Mucosa of descending colon (tissue), 3 donors: ENCODE measurements around the gene UNC79. TPM values are rescaled to one million over a fixed set of nuclear protein-coding genes. Genes with fewer than 3 reads are reported as not detected.

Experiments
- ATAC-seq: fragments of 200-7000 bp; cut with Tn5 transposase; one replicate; pipeline ENCODE4 v1.9.1; 2020; ENCODE audit warnings: mild to moderate bottlenecking, moderate library complexity
- DNase-seq, 3 donors: peaks; one replicate each; pipeline ENCODE4 v3.0.0-alpha.2; 2020
- H3K36me3 ChIP-seq: fragments of 200-600 bp; one replicate; pipeline ENCODE4 v1.8.0; 2021; ENCODE audit warnings: low read depth, mild to moderate bottlenecking
- H3K4me1 ChIP-seq: fragments of 200-600 bp; one replicate; pipeline ENCODE4 v1.8.0; 2021; ENCODE audit warnings: low read depth, mild to moderate bottlenecking
- H3K4me3 ChIP-seq: fragments of 200-600 bp; one replicate; pipeline ENCODE4 v1.8.0; 2021; ENCODE audit warnings: mild to moderate bottlenecking
- H3K9me3 ChIP-seq: fragments of 200-600 bp; one replicate; pipeline ENCODE4 v1.8.0; 2021; ENCODE audit warnings: mild to moderate bottlenecking
- intact Hi-C, 2 donors: fragments of 100-400 bp; cut with DNase I in 1 of 2; cut with micrococcal nuclease in 1 of 2; formaldehyde crosslinking; loops; one replicate each; pipeline versions ENCODE4 v1.11.0 to v1.11.1; 2022; cut with DNase I, micrococcal nuclease
- total RNA-seq, 3 donors: library from RNA; stranded (reverse); fragmentation: NEBNext Ultra II Directional in 2 of 3; extraction: Animal tissue kit (Norgen Biotek cat#: 25700) in 2 of 3; gene quantifications; one replicate each; pipeline versions ENCODE4 v1.2.1 to v1.2.4, GENCODE V29; 2021 to 2023
- TF ChIP-seq, protein P1 (sequence below): fragments of 200-600 bp; IDR thresholded peaks from one replicate; pipeline ENCODE4 v1.8.0; 2022; ENCODE audit warnings: antibody characterized with exemption, mild to moderate bottlenecking
- donor health status: DM: no; HTN: no; CAD: no; lungs with moderate emphysema.
- donor health status: DM: no; HTN: no; CAD: no.
- donor health status: DM: no; HTN: yes; CAD: no.

Gene UNC79
- total RNA-seq, 3 donors from 2014 or later: 0.09 to 0.89 (median 0.12) TPM

DNA sequence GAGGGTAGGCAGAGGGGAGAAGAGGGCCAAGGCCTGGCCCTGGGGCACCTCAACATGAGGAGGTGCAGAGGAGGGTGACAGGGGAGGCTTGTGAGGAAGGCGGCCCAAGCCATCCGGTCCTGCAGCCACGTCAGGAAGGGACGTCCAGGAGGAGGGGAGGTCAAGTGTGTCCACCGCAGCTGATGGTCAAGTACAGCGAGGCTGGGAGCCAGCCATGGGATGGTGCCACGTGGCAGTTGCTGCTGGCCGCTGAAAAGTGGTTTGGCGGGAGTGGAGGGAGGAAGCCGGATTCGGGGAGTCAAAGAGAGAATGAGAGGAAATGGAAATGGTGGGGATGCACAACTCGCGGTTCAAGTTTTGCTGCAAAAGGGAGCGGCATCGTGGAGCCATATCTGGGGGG is 316.4 kb downstream of the UNC79 start:
- intact Hi-C loops: no loop called here
- no peaks in the 10 kb centered on the region for H3K4me1 ChIP-seq
- H3K9me3 ChIP-seq: no peaks in the 10 kb centered on the region
- H3K4me3 ChIP-seq: no peak overlapping the region
- no peaks in the 10 kb centered on the region for H3K36me3 ChIP-seq
- no peak for ATAC-seq
- TF ChIP-seq, protein P1, sequence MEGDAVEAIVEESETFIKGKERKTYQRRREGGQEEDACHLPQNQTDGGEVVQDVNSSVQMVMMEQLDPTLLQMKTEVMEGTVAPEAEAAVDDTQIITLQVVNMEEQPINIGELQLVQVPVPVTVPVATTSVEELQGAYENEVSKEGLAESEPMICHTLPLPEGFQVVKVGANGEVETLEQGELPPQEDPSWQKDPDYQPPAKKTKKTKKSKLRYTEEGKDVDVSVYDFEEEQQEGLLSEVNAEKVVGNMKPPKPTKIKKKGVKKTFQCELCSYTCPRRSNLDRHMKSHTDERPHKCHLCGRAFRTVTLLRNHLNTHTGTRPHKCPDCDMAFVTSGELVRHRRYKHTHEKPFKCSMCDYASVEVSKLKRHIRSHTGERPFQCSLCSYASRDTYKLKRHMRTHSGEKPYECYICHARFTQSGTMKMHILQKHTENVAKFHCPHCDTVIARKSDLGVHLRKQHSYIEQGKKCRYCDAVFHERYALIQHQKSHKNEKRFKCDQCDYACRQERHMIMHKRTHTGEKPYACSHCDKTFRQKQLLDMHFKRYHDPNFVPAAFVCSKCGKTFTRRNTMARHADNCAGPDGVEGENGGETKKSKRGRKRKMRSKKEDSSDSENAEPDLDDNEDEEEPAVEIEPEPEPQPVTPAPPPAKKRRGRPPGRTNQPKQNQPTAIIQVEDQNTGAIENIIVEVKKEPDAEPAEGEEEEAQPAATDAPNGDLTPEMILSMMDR: no peak
- no peak for DNase-seq

DNA sequence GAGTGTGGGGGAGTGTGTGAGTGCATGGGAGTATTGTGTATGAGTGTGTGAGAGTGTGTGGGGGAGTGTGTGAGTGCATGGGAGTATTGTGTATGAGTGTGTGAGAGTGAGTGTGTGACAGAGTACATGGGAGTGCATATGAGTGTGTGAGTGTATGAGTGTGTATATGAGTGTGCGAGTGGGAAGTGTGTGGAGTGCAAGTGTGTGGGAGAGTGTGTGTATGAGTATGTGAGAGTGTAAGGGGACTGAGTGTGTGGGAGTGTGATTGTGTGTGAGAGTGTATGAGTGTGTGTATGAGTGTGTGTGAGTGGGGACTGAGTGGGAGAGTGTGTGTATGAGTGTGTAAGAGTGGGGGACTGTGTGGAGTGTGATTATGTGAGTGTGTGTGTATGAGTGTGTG is 316.8 kb downstream of the UNC79 start:
- H3K4me3 ChIP-seq: no peak overlapping the region
- ATAC-seq: no peak
- H3K4me1 ChIP-seq: no peaks in the 10 kb centered on the region
- H3K36me3 ChIP-seq: no peaks in the 10 kb centered on the region
- H3K9me3 ChIP-seq: no peaks in the 10 kb centered on the region
- TF ChIP-seq, protein P1: no peak
- intact Hi-C loops: no loop called here
- no peak for DNase-seq

DNA sequence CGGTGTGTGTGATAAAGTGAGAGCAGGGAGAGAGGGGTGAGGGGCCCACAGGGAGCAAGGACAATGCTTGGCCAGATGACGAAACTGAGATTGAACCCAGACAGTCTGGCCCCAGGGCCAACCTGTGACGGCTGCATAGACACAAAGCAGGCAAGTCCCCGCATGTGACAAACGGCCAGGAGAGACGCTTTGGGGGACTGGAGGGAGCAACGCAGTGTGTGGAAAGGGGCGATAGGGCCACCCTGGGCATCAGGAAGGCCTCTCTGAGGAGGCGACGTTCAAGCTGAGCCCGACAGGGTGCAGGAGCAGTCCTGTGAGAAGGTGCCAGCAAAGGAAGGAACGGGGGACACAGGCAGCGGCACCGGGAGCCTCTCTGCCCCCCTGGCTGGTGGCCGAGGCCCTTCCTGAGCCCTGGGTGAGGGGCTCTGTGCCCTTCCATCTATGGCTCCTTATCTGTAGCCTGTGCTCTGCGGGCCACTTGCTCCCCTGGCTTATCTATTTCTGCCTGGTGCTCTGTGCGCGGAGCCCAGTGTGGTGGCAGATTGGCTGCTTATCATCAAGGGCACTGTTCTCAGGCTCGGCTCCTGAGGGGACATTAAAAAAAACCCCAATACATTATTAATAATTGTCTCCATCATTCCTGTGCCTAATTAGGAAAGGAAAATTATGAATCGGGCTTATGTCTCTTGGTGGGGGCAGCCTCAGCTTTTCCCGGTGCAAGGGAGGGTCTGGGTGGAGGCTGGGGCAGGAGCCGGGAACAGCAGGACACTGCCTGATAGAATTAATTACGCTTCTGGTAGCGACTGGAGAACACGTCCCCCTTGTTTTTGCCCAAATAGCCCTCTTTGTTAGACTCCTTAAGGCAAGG is 317.7 kb downstream of the UNC79 start:
- H3K4me3 ChIP-seq: no peak overlapping the region
- DNase-seq: no peak
- H3K4me1 ChIP-seq: no peaks in the 10 kb centered on the region
- H3K9me3 ChIP-seq: no peaks in the 10 kb centered on the region
- TF ChIP-seq, protein P1: no peak
- no peak for ATAC-seq
- intact Hi-C loops: no loop called here
- no peaks in the 10 kb centered on the region for H3K36me3 ChIP-seq

DNA sequence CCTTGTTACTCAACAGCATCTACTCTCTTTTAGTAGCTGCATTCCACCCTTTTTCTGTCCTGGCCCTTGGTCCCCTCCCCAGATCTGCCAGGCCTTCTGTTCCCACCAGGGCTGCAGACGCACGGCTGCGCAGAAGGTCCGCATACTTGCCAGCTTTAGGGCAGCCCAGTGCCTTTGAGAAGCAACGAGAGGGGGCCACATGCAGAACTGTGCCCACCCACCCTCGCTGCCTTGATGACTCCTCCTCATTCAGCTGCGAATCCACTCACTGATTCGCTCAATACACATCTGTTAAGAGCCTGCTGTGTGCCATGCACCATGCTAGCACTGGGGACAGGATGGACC is 318.3 kb downstream of the UNC79 start:
- DNase-seq (no peak), ATAC-seq (no peak)
- H3K36me3 ChIP-seq: no peaks in the 10 kb centered on the region
- H3K4me3 ChIP-seq: no peak overlapping the region
- H3K4me1 ChIP-seq: no peaks in the 10 kb centered on the region
- intact Hi-C loops: no loop called here
- TF ChIP-seq, protein P1: no peak
- H3K9me3 ChIP-seq: no peaks in the 10 kb centered on the region

DNA sequence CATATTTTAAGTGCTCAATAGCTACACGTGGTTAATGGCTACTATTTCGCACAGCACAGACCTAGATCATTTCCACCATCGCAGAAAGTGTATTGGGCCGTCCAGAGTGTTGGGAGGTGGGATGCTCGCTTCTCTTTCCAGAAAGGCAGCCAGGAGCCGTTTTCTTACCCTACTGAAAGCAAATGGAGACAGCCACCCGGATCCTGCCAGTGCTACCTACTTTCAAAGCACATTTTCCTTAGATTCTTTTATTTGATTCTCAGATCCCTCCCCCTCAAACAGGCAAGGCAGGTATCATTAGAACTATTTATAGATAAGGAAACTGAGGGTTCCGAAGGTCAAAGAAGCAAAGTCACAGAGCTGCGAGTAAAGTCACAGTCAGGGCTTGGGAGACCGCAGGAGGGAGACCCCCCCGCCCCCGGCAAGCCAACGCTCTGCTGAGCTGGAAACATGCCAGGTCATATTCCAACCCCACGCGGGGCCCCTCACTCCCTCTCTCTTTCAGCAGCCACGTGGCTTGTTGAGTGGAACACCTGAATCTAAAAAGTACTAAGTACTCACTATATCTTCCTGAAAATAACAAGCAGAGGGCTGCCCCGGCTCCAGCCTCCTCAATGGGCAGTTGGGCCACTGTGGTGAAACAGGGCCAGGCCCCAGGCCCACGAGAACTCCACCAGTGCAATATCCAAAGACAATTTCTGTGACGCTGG is 321.4 kb downstream of the UNC79 start:
- intact Hi-C loops: no loop called here
- DNase-seq (no peak), ATAC-seq (no peak)
- no peaks in the 10 kb centered on the region for H3K4me1 ChIP-seq
- H3K9me3 ChIP-seq: no peaks in the 10 kb centered on the region
- no peaks in the 10 kb centered on the region for H3K36me3 ChIP-seq
- TF ChIP-seq, protein P1: no peak
- no peak overlapping the region for H3K4me3 ChIP-seq
